Gastroesophageal sphincter (tissue), 4 donors: ENCODE data around the gene FGD5. TPM values are rescaled to one million over a fixed set of nuclear protein-coding genes. Genes with fewer than 3 reads are reported as not detected.

Source experiments
- ATAC-seq: fragments of 150-250 bp; one replicate; pipeline ENCODE4 v1.9.1; 2016; ENCODE audit warnings: mild to moderate bottlenecking, moderate library complexity
- H3K27ac ChIP-seq, 4 donors: fragments of 200-600 bp; sonication (generic) in 3 of 4; 1 replicate in 3 of 4; 2 replicates in 1 of 4; pipeline ENCODE4 v1.5.1; 2016 to 2019
- H3K27me3 ChIP-seq: fragments of 200-600 bp; sonication (generic); one replicate; pipeline ENCODE4 v1.5.1; 2019
- H3K36me3 ChIP-seq, 2 donors: fragments of 200-600 bp; sonication (generic); one replicate each; pipeline ENCODE4 v1.5.1; 2019; ENCODE audit warnings: control low read depth in 1 of 2
- H3K4me1 ChIP-seq, 3 donors: fragments of 200-600 bp; sonication (generic); 1 replicate in 2 of 3; 2 replicates in 1 of 3; pipeline ENCODE4 v1.5.1; 2016 to 2019; ENCODE audit warnings: control low read depth in 2 of 3
- H3K4me3 ChIP-seq, 2 donors: fragments of 200-600 bp; sonication (generic); one replicate each; pipeline ENCODE4 v1.5.1; 2019; ENCODE audit warnings: mild to moderate bottlenecking in 1 of 2, moderate library complexity in 1 of 2
- H3K9me3 ChIP-seq, 3 donors: fragments of 200-600 bp; sonication (generic); one replicate each; pipeline ENCODE4 v1.5.1; 2017 to 2019; ENCODE audit warnings: control low read depth in 2 of 3
- CTCF ChIP-seq, 4 experiments: fragments of 200-600 bp in 2 of 4; fragments of 450-650 bp in 2 of 4; sonication (generic) in 1 of 4; IDR thresholded peaks; one replicate each; pipeline ENCODE4 v1.5.1; 2017 to 2019; ENCODE audit warnings: antibody characterized with exemption in 4 of 4, mild to moderate bottlenecking in 2 of 4, moderate library complexity in 2 of 4
- EP300 ChIP-seq: sonication (generic); formaldehyde crosslinking; IDR thresholded peaks from one replicate; pipeline ENCODE4 v1.6.1; 2017; ENCODE audit warnings: antibody characterized with exemption, mild to moderate bottlenecking
- POLR2A ChIP-seq, 2 donors: fragments of 450-650 bp; IDR thresholded peaks; one replicate each; pipeline ENCODE4 v1.6.1; 2017; ENCODE audit warnings: antibody characterized with exemption in 2 of 2, mild to moderate bottlenecking in 2 of 2, moderate library complexity in 1 of 2
- POLR2AphosphoS5 ChIP-seq: sonication (generic); formaldehyde crosslinking; IDR thresholded peaks from one replicate; pipeline ENCODE4 v1.6.1; 2017; ENCODE audit warnings: antibody characterized with exemption
- WGBS, 2 donors: methylation state at CpG; one replicate each; pipeline ENCODE4 v1.1.5; 2018; ENCODE audit warnings: low coverage in 1 of 2; 5-methylcytosine and 5-hydroxymethylcytosine counted together
- total RNA-seq, 4 donors: library from RNA; depleted of rRNA; stranded (reverse); fragments of >200 nt; gene quantifications; one replicate each; pipeline ENCODE4 v1.1.0, GENCODE V29; 2016

Gene FGD5
- total RNA-seq, 4 donors from 2014 or later = 16.1 to 18.7 (median 17.3) TPM

GRCh38 chr3:14846226-14846880, 27.6 kb downstream of the FGD5 start:
- no peak overlapping the region for H3K4me3 ChIP-seq
- ATAC-seq = no peak
- no peak for TF ChIP-seq EP300
- TF ChIP-seq CTCF (IDR thresholded peaks at IDR 0.05) = no peak
- TF ChIP-seq POLR2AphosphoS5 = no peak
- no peak for TF ChIP-seq POLR2A (IDR thresholded peaks at IDR 0.05)
- no peaks in the 10 kb centered on the region for H3K9me3 ChIP-seq
- peaks cover 0 to 72% (median 33%) of the 10 kb centered on the region in 3 donors for H3K4me1 ChIP-seq
- no peaks in the 10 kb centered on the region for H3K36me3 ChIP-seq
- 60 to 82% methylated on average over 3 to 5 of the region's 7 CpGs for WGBS, 2 donors
- H3K27me3 ChIP-seq = peaks cover 16% of the 10 kb centered on the region
- H3K27ac ChIP-seq = no peak overlapping the region

GRCh38 chr3:14847613-14848541, 29.1 kb downstream of the FGD5 start:
- no peak for TF ChIP-seq POLR2AphosphoS5
- TF ChIP-seq CTCF (IDR thresholded peaks at IDR 0.05) = no peak
- TF ChIP-seq EP300 = no peak
- TF ChIP-seq POLR2A (IDR thresholded peaks at IDR 0.05) = no peak
- WGBS, 2 donors = 52% methylated on average over 6 of the region's 15 CpGs; no CpG with 5 or more reads in 1 of the 2 donors
- no peaks in the 10 kb centered on the region for H3K9me3 ChIP-seq
- peak overlapping the region in 3 of 4 donors; percentile 21 to 56 (median 54) for H3K27ac ChIP-seq
- ATAC-seq = peak; percentile 70
- peaks cover 0 to 61% (median 28%) of the 10 kb centered on the region in 3 donors for H3K4me1 ChIP-seq
- H3K27me3 ChIP-seq = peaks cover 16% of the 10 kb centered on the region
- H3K36me3 ChIP-seq = no peaks in the 10 kb centered on the region
- no peak overlapping the region for H3K4me3 ChIP-seq

GRCh38 chr3:14848906-14849305, 30.1 kb downstream of the FGD5 start:
- peaks cover 0 to 69% (median 28%) of the 10 kb centered on the region in 3 donors for H3K4me1 ChIP-seq
- H3K36me3 ChIP-seq = no peaks in the 10 kb centered on the region
- 97 to 100% methylated on average over 1 to 4 of the region's 8 CpGs for WGBS, 2 donors
- H3K27me3 ChIP-seq = peaks cover 16% of the 10 kb centered on the region
- no peak overlapping the region for H3K4me3 ChIP-seq
- H3K27ac ChIP-seq = no peak overlapping the region
- no peaks in the 10 kb centered on the region for H3K9me3 ChIP-seq
- TF ChIP-seq POLR2A (IDR thresholded peaks at IDR 0.05) (no peak), EP300 (no peak)
- ATAC-seq = no peak

GRCh38 chr3:14849638-14850230, 31.0 kb downstream of the FGD5 start:
- Histone ChIP-seq H3K27ac (peak overlapping the region in 3 of 4 donors; percentile 1 to 27 (median 24)), H3K9me3 (no peaks in the 10 kb centered on the region), H3K36me3 (no peaks in the 10 kb centered on the region), H3K27me3 (peaks cover 16% of the 10 kb centered on the region), H3K4me1 (peaks cover 0 to 70% (median 28%) of the 10 kb centered on the region in 3 donors), H3K4me3 (no peak overlapping the region)
- no peak for ATAC-seq
- TF ChIP-seq POLR2A (IDR thresholded peaks at IDR 0.05) (no peak), POLR2AphosphoS5 (no peak), EP300 (no peak), CTCF (IDR thresholded peaks at IDR 0.05) (no peak)
- WGBS, 2 donors = 40 to 56% methylated on average over 1 of the region's 5 CpGs

GRCh38 chr3:14852058-14852594, 33.4 kb downstream of the FGD5 start:
- H3K9me3 ChIP-seq = no peaks in the 10 kb centered on the region
- ATAC-seq = no peak
- peaks cover 0 to 56% (median 25%) of the 10 kb centered on the region in 3 donors for H3K4me1 ChIP-seq
- WGBS, 2 donors = 63 to 90% methylated on average over 5 of the region's 5 CpGs
- peak overlapping the region in 3 of 4 donors; percentile 13 to 52 (median 47) for H3K27ac ChIP-seq
- no peak overlapping the region for H3K4me3 ChIP-seq
- H3K36me3 ChIP-seq = no peaks in the 10 kb centered on the region
- peaks cover 16% of the 10 kb centered on the region for H3K27me3 ChIP-seq
- TF ChIP-seq POLR2A (IDR thresholded peaks at IDR 0.05) = no peak
- TF ChIP-seq EP300 = no peak
- no peak for TF ChIP-seq POLR2AphosphoS5
